Neural cell (in vitro differentiated cells): ENCODE data around the gene ARRDC2. TPM values are rescaled to one million over a fixed set of nuclear protein-coding genes. Genes with fewer than 3 reads are reported as not detected.
"Not testable (repeated sequence)": the region's sequence is repeated elsewhere in the genome, so short reads cannot be mapped to it uniquely, and the experiment has no call there.

ENCODE experiments used
- H2AFZ ChIP-seq: fragments of 200-600, 300-800 bp; sonication (generic), shearing (Covaris generic); 2 replicates; pipeline ENCODE4 v1.6.0; 2014; ENCODE audit warnings: low read depth, mild to moderate bottlenecking, antibody characterized with exemption, low read length, moderate library complexity
- H3F3A ChIP-seq: fragments of 200-600 bp; shearing (Covaris generic); 2 replicates; pipeline ENCODE4 v1.6.1; 2016; ENCODE audit warnings: mild to moderate bottlenecking, moderate library complexity, mixed read lengths, antibody characterized with exemption, low read length; ENCODE audit not compliant: insufficient read depth, poor library complexity, severe bottlenecking
- H3K27ac ChIP-seq: fragments of 200-600, 300-800 bp; sonication (generic), shearing (Covaris generic); 2 replicates; pipeline ENCODE4 v1.5.1; 2014; ENCODE audit warnings: mild to moderate bottlenecking, low read length, moderate library complexity
- H3K27me3 ChIP-seq: fragments of 300-800, 200-600 bp; sonication (generic), shearing (Covaris generic); 2 replicates; pipeline ENCODE4 v1.6.0; 2014; ENCODE audit warnings: mild to moderate bottlenecking, low read depth, low read length, moderate library complexity; ENCODE audit not compliant: insufficient read depth
- H3K36me3 ChIP-seq: fragments of 300-800, 200-600 bp; sonication (generic), shearing (Covaris generic); 2 replicates; pipeline ENCODE4 v1.5.1; 2014; ENCODE audit warnings: mild to moderate bottlenecking, antibody characterized with exemption, low read length, moderate library complexity; ENCODE audit not compliant: insufficient read depth
- H3K4me2 ChIP-seq: fragments of 300-800, 200-600 bp; sonication (generic), shearing (Covaris generic); 2 replicates; pipeline ENCODE4 v1.6.0; 2014; ENCODE audit warnings: mild to moderate bottlenecking, low read length
- H3K4me3 ChIP-seq: fragments of 300-800, 200-600 bp; sonication (generic), shearing (Covaris generic); 2 replicates; pipeline ENCODE4 v1.5.1; 2014; ENCODE audit warnings: mild to moderate bottlenecking, low read length, moderate library complexity
- H3K79me2 ChIP-seq: fragments of 200-600 bp; shearing (Covaris generic); replicated peaks from 2 replicates; pipeline ENCODE4 v1.6.0; 2014; ENCODE audit warnings: mild to moderate bottlenecking, low read length, moderate library complexity; ENCODE audit not compliant: insufficient read depth
- H3K9ac ChIP-seq: fragments of 300-800, 200-600 bp; sonication (generic), shearing (Covaris generic); 2 replicates; pipeline ENCODE4 v1.6.1; 2016; ENCODE audit warnings: mild to moderate bottlenecking, low read length, mixed read lengths
- H3K9me2 ChIP-seq: fragments of 200-600 bp; shearing (Covaris generic); 2 replicates; pipeline ENCODE4 v1.6.1; 2016; ENCODE audit warnings: mild to moderate bottlenecking, low read length, mixed read lengths; ENCODE audit not compliant: insufficient read depth
- H3K9me3 ChIP-seq: fragments of 200-600, 300-800 bp; sonication (generic), shearing (Covaris generic); 2 replicates; pipeline ENCODE4 v1.6.1; 2016; ENCODE audit warnings: mild to moderate bottlenecking, mixed run types, low read length, moderate library complexity, mixed read lengths
- H4K20me1 ChIP-seq: fragments of 200-600 bp; shearing (Covaris generic); 2 replicates; pipeline ENCODE4 v1.6.1; 2016; ENCODE audit warnings: mild to moderate bottlenecking, mixed run types; ENCODE audit not compliant: insufficient read depth
- CTCF ChIP-seq: fragments of 450-650 bp; IDR thresholded peaks from 2 replicates; pipeline ENCODE4 v1.5.1; 2014; ENCODE audit warnings: antibody characterized with exemption, mild to moderate bottlenecking, moderate library complexity; ENCODE audit not compliant: poor library complexity, severe bottlenecking
- EP300 ChIP-seq: fragments of 450-650 bp; conservative IDR thresholded peaks from 2 replicates; pipeline ENCODE4 v1.6.1; 2014; ENCODE audit warnings: antibody characterized with exemption, mild to moderate bottlenecking, moderate library complexity; ENCODE audit not compliant: poor library complexity, severe bottlenecking
- EZH2 ChIP-seq: fragments of 200-600, 300-800 bp; shearing (Covaris generic), sonication (generic); IDR thresholded peaks from 2 replicates; pipeline ENCODE4 v1.6.1; 2014; ENCODE audit warnings: antibody characterized with exemption, low read length, borderline replicate concordance, mild to moderate bottlenecking; ENCODE audit not compliant: insufficient read depth, poor library complexity, severe bottlenecking
- MXI1 ChIP-seq: fragments of 450-650 bp; conservative IDR thresholded peaks from 2 replicates; pipeline ENCODE4 v1.6.1; 2014; ENCODE audit warnings: antibody characterized with exemption, mild to moderate bottlenecking; ENCODE audit not compliant: poor library complexity, severe bottlenecking
- POLR2AphosphoS5 ChIP-seq: IDR thresholded peaks from 2 replicates; pipeline ENCODE4 v1.6.1; 2012
- RAD21 ChIP-seq: fragments of 450-650 bp; conservative IDR thresholded peaks from 2 replicates; pipeline ENCODE4 v1.6.1; 2014; ENCODE audit warnings: antibody characterized with exemption, mild to moderate bottlenecking, moderate library complexity
- REST ChIP-seq: IDR thresholded peaks from 2 replicates; pipeline ENCODE4 v1.6.1; 2012; ENCODE audit warnings: borderline replicate concordance
- SMC3 ChIP-seq: fragments of 450-650 bp; conservative IDR thresholded peaks from 2 replicates; pipeline ENCODE4 v1.6.1; 2014; ENCODE audit warnings: antibody characterized with exemption, mild to moderate bottlenecking, moderate library complexity; ENCODE audit not compliant: poor library complexity
- TAF1 ChIP-seq: IDR thresholded peaks from 2 replicates; pipeline ENCODE4 v1.6.1; 2012; ENCODE audit warnings: low read depth
- polyA plus RNA-seq: library from polyadenylated mRNA; depleted of rRNA; stranded (reverse); fragments of >200 nt; gene quantifications from 2 replicates; pipeline ENCODE4 v1.2.3, GENCODE V29; 2014

Gene ARRDC2
- polyA plus RNA-seq, 1 donor from 2014 or later = 3.6 TPM

GRCh38 chr19:18031401-18031800, 23.4 kb downstream of the ARRDC2 start:
- not testable (repeated sequence) for H3K79me2 ChIP-seq, H3K4me2 ChIP-seq, H3K36me3 ChIP-seq, H3K4me3 ChIP-seq, H4K20me1 ChIP-seq, H3K9me3 ChIP-seq, H3F3A ChIP-seq, H3K27ac ChIP-seq, H3K9me2 ChIP-seq, H3K27me3 ChIP-seq, H3K9ac ChIP-seq, H2AFZ ChIP-seq

GRCh38 chr19:18032102-18032501, 24.1 kb downstream of the ARRDC2 start:
- H3K36me3 ChIP-seq, H3K9me3 ChIP-seq, H3K79me2 ChIP-seq, H4K20me1 ChIP-seq, H3F3A ChIP-seq, H3K9ac ChIP-seq, H2AFZ ChIP-seq, H3K4me3 ChIP-seq, H3K9me2 ChIP-seq, H3K4me2 ChIP-seq, H3K27ac ChIP-seq, H3K27me3 ChIP-seq: not testable (repeated sequence)

- no peak overlapping the region for H3K9ac ChIP-seq
- no peaks in the 10 kb centered on the region for H4K20me1 ChIP-seq
- no peak overlapping the region for H3K4me3 ChIP-seq
- no peak overlapping the region for H3K27ac ChIP-seq
- no peaks in the 10 kb centered on the region for H3K27me3 ChIP-seq
- no peaks in the 10 kb centered on the region for H3K9me3 ChIP-seq
- H3K4me2 ChIP-seq = no peak overlapping the region
- TF ChIP-seq EP300 (no peak), SMC3 (no peak), POLR2AphosphoS5 (no peak), RAD21 (no peak)
- H3K9me2 ChIP-seq = no peaks in the 10 kb centered on the region
- no peak overlapping the region for H2AFZ ChIP-seq
- H3K79me2 ChIP-seq = no peaks in the 10 kb centered on the region
- H3F3A ChIP-seq = no peaks in the 10 kb centered on the region
- H3K36me3 ChIP-seq = no peaks in the 10 kb centered on the region
These were observed 33.1 kb downstream of the ARRDC2 start for GRCh38 chr19:18041054-18041453.

GRCh38 chr19:18043676-18044075, 35.7 kb downstream of the ARRDC2 start:
- TF ChIP-seq REST = no peak
- TF ChIP-seq EP300 = no peak
- TF ChIP-seq MXI1 = no peak
- TF ChIP-seq EZH2 = no peak
- no peak for TF ChIP-seq POLR2AphosphoS5
- TF ChIP-seq RAD21 = no peak
- TF ChIP-seq TAF1 = no peak
- no peak for TF ChIP-seq CTCF
- TF ChIP-seq SMC3 = no peak
- H3K27ac ChIP-seq = no peak overlapping the region
- H2AFZ ChIP-seq = no peak overlapping the region
- no peaks in the 10 kb centered on the region for H4K20me1 ChIP-seq
- H3K79me2 ChIP-seq = no peaks in the 10 kb centered on the region
- no peaks in the 10 kb centered on the region for H3K9me3 ChIP-seq
- H3K9ac ChIP-seq = no peak overlapping the region
- no peak overlapping the region for H3K4me2 ChIP-seq
- no peaks in the 10 kb centered on the region for H3K36me3 ChIP-seq
- no peaks in the 10 kb centered on the region for H3F3A ChIP-seq
- no peak overlapping the region for H3K4me3 ChIP-seq
- H3K27me3 ChIP-seq = no peaks in the 10 kb centered on the region
- H3K9me2 ChIP-seq = no peaks in the 10 kb centered on the region
